ENCODE measurements around the gene PSMB9. TPM values are rescaled to one million over a fixed set of nuclear protein-coding genes. Genes with fewer than 3 reads are reported as not detected.
A peak's percentile ranks its signal among the peaks of the same experiment; 100 is the strongest.
"Not testable (repeated sequence)": the region's sequence is repeated elsewhere in the genome, so short reads cannot be mapped to it uniquely, and the experiment has no call there.

Gene PSMB9
- total RNA-seq, 4 donors from 2014 or later, result 1.4 to 11.3 (median 6.1) TPM

GRCh38 chr6:32868257-32868788 is 14.3 kb downstream of the PSMB9 start:
- intact Hi-C loops (cut with DNase I; ENCODE audit: low total_unique reads) (loop anchor here (1.0 to 5.0 kb wide), 4 partner anchors 14 to 451 kb away; partner anchors contain the start of genes PSMB9 and TAP2), in situ Hi-C loops (cut with MboI; ENCODE audit: low sequenced_read_pairs in 4 of 4) (no loop called here)
- no peaks in the 10 kb centered on the region for H3K36me3 ChIP-seq
- DNase-seq (peak; percentile 46 to 55), ATAC-seq (peak; percentile 60 to 86)
- no peak overlapping the region for H3K27ac ChIP-seq
- H3K4me3 ChIP-seq, result no peak overlapping the region
- H3K27me3 ChIP-seq, result no peaks in the 10 kb centered on the region
- H3K4me1 ChIP-seq, result no peaks in the 10 kb centered on the region
- H3K9me3 ChIP-seq, result no peaks in the 10 kb centered on the region
- peak; percentile 88 to 95 (median 91) for TF ChIP-seq CTCF (IDR thresholded peaks at IDR 0.05 in 4 of 5, conservative IDR thresholded peaks at IDR 0.05 in 1 of 5)
- TF ChIP-seq POLR2A (IDR thresholded peaks at IDR 0.05), result no peak

DNA sequence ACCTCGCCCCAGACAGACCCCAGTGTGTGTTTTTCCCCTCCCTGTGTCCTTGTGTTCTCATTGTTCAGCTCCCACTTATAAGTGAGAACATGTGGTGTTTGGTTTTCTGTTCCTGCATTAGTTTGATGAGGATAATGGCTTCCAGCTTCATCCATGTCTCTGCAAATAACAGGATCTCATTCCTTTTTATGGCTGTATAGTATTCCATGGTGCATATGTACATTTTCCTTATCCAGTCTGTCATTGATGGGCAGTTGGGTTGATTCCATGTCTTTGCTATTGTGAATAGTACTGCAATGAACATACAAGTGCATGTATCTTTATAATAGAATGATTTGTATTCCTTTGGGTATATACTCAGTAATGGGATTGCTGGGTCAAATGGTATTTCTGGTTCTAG is 20.0 kb downstream of the PSMB9 start:
- H3K36me3 ChIP-seq; intact Hi-C loops (cut with DNase I; ENCODE audit: low total_unique reads); H3K27ac ChIP-seq; H3K9me3 ChIP-seq; H3K27me3 ChIP-seq; H3K4me1 ChIP-seq; ATAC-seq; DNase-seq; H3K4me3 ChIP-seq: not testable (repeated sequence)
- in situ Hi-C loops (cut with MboI; ENCODE audit: low sequenced_read_pairs in 4 of 4), result loop anchor here in 1 of 4 donors (5.0 kb wide), 1 partner anchor 42 kb away; no protein-coding TSS in a partner anchor

DNA sequence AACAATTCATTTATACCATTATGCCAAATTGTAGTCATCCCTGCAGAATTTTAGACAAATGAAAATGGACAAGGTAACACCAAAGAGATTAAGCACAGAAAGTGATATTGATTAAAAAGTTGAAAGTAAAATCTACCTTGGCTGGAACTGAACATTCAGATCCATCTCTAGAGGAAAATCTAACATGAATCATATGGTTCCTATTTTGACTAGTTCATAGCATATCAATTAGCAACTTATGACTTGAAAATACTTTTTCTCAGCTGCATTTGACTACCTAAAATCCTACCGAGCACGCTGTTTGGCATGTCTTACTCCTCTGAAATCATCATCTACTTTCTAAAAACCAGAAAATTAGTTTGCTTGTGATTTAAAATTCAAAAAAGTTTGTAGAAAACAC is 22.6 kb downstream of the PSMB9 start:
- intact Hi-C loops (cut with DNase I; ENCODE audit: low total_unique reads) (no loop called here), in situ Hi-C loops (cut with MboI; ENCODE audit: low sequenced_read_pairs in 4 of 4) (loop anchor here in 1 of 4 donors (25.0 kb wide), 1 partner anchor 111 kb away; no protein-coding TSS in a partner anchor)
- H3K4me1 ChIP-seq, result no peaks in the 10 kb centered on the region
- no peaks in the 10 kb centered on the region for H3K27me3 ChIP-seq
- H3K9me3 ChIP-seq, result no peaks in the 10 kb centered on the region
- no peak for ATAC-seq
- no peaks in the 10 kb centered on the region for H3K36me3 ChIP-seq
- no peak for TF ChIP-seq POLR2A (IDR thresholded peaks at IDR 0.05)
- no peak overlapping the region for H3K27ac ChIP-seq
- no peak overlapping the region for H3K4me3 ChIP-seq
- DNase-seq, result no peak

DNA sequence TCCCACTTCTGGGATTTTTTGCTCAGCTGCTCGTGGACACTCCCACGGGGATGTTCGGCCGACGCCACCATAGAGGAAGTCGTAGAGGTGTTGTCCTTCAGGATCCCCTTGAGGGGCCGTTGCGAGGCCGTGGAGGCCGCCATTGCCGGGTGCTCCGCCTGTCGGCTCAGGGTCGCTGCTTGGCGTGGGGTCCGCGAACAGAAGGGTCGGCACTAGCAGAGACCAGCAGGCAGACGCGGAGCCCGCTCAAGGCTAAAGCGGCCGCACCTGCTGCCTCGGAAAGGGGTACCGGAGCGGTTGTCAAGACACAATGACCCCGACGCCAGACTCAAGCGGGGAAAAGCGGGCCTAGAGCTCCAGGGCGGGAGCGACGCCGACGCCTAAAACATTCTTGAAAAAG is 25.7 kb downstream of the PSMB9 start:
- no peak overlapping the region for H3K4me3 ChIP-seq

GRCh38 chr6:32880962-32881361 is 27.0 kb downstream of the PSMB9 start:
- in situ Hi-C loops (cut with MboI; ENCODE audit: low sequenced_read_pairs in 4 of 4), result loop anchor here (10.0 to 25.0 kb wide), 3 partner anchors 54 to 106 kb away; no protein-coding TSS in a partner anchor

More for the DNA sequence above, 25.7 kb downstream of the PSMB9 start:
- peaks cover 0 to 5% of the 10 kb centered on the region in 2 donors for H3K4me1 ChIP-seq
- no peak for DNase-seq
- intact Hi-C loops (cut with DNase I; ENCODE audit: low total_unique reads) (no loop called here), in situ Hi-C loops (cut with MboI; ENCODE audit: low sequenced_read_pairs in 4 of 4) (loop anchor here (10.0 to 25.0 kb wide), 3 partner anchors 55 to 108 kb away; no protein-coding TSS in a partner anchor)
- no peak overlapping the region for H3K27ac ChIP-seq
- TF ChIP-seq POLR2A (IDR thresholded peaks at IDR 0.05) (no peak), CTCF (IDR thresholded peaks at IDR 0.05 in 4 of 5, conservative IDR thresholded peaks at IDR 0.05 in 1 of 5) (no peak)
- no peaks in the 10 kb centered on the region for H3K9me3 ChIP-seq
- no peaks in the 10 kb centered on the region for H3K36me3 ChIP-seq
- no peaks in the 10 kb centered on the region for H3K27me3 ChIP-seq
- no peak for ATAC-seq

DNA sequence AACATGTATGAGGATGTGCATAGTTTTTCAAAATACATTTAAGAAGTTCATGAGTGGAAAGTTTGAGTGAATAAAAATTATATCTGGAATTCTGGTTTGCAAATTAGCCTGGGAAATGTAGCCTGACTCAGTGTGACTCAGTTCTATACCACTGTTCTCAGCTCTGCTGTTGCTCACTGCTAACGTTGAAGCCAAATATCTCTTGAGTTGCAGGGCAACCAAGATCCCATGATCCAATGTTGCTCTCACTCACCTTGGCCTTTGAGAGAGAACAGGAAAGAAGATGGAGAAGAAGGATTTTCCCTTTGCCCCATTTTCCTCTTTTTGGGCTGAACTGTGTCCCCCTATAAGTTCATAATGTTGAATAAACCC is 28.9 kb downstream of the PSMB9 start:
- Histone ChIP-seq H3K36me3 (no peaks in the 10 kb centered on the region), H3K27ac (no peak overlapping the region), H3K9me3 (no peaks in the 10 kb centered on the region), H3K4me3 (no peak overlapping the region), H3K27me3 (no peaks in the 10 kb centered on the region), H3K4me1 (peaks cover 5 to 9% of the 10 kb centered on the region in 2 donors)
- TF ChIP-seq CTCF (IDR thresholded peaks at IDR 0.05 in 4 of 5, conservative IDR thresholded peaks at IDR 0.05 in 1 of 5), result no peak
- no peak for TF ChIP-seq POLR2A (IDR thresholded peaks at IDR 0.05)
- in situ Hi-C loops (cut with MboI; ENCODE audit: low sequenced_read_pairs in 4 of 4), result loop anchor here (10.0 to 25.0 kb wide), 3 partner anchors 52 to 104 kb away; no protein-coding TSS in a partner anchor
- intact Hi-C loops (cut with DNase I; ENCODE audit: low total_unique reads), result no loop called here
- ATAC-seq, result no peak
- DNase-seq, result no peak

More at GRCh38 chr6:32880962-32881361, 27.0 kb downstream of the PSMB9 start:
- H3K27me3 ChIP-seq; H3K9me3 ChIP-seq; H3K4me3 ChIP-seq; ATAC-seq; intact Hi-C loops (cut with DNase I; ENCODE audit: low total_unique reads); H3K36me3 ChIP-seq; H3K27ac ChIP-seq; H3K4me1 ChIP-seq; DNase-seq: not testable (repeated sequence)
